ENCODE data around the gene COL27A1.

COL27A1 gene

GRCh38 chr9:114228016-114228808 lies 72.9 kb downstream of the COL27A1 start:
- Histone ChIP-seq H3K4me2 (ENCODE audit: low read length) (no peak overlapping the region), H3K36me3 (ENCODE audit: control insufficient read depth, insufficient read depth, low read length) (no peaks in the 10 kb centered on the region), H3K4me1 (no peaks in the 10 kb centered on the region), H2AFZ (no peak overlapping the region), H3K27me3 (ENCODE audit: control insufficient read depth, insufficient read depth, low read length) (no peaks in the 10 kb centered on the region), H3K9ac (no peak overlapping the region), H3K4me3 (ENCODE audit: low read depth, low read length) (no peak overlapping the region), H3K79me2 (no peaks in the 10 kb centered on the region), H3K27ac (no peak overlapping the region), H3K9me3 (ENCODE audit: control insufficient read depth, low read length) (no peaks in the 10 kb centered on the region)
- TF ChIP-seq, protein P1, sequence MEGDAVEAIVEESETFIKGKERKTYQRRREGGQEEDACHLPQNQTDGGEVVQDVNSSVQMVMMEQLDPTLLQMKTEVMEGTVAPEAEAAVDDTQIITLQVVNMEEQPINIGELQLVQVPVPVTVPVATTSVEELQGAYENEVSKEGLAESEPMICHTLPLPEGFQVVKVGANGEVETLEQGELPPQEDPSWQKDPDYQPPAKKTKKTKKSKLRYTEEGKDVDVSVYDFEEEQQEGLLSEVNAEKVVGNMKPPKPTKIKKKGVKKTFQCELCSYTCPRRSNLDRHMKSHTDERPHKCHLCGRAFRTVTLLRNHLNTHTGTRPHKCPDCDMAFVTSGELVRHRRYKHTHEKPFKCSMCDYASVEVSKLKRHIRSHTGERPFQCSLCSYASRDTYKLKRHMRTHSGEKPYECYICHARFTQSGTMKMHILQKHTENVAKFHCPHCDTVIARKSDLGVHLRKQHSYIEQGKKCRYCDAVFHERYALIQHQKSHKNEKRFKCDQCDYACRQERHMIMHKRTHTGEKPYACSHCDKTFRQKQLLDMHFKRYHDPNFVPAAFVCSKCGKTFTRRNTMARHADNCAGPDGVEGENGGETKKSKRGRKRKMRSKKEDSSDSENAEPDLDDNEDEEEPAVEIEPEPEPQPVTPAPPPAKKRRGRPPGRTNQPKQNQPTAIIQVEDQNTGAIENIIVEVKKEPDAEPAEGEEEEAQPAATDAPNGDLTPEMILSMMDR (IDR thresholded peaks at IDR 0.05), result no peak

DNA sequence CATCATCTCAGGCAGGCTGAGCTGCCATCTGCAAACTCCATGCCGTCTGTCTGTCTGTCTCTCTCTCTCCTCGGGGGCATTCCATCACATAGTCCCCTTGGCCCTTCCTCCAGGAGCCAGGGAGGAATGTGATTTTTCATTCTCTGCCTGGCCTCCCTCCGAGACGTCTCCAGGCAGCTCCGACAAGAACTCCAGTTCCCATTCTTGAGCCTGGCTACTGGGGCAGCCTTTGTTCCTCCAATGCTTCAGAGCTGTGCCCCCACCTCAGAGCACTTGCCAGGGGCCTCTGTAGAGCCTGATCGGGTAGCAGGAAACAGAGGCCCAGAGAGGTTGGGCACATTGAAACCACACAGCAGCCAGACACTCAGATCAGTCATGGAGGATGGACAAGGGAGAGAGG lies 74.0 kb downstream of the COL27A1 start:
- H2AFZ ChIP-seq, result no peak overlapping the region
- TF ChIP-seq, protein P1 (IDR thresholded peaks at IDR 0.05), result no peak
- H3K4me2 ChIP-seq (ENCODE audit: low read length), result no peak overlapping the region
- H3K27ac ChIP-seq, result no peak overlapping the region
- no peaks in the 10 kb centered on the region for H3K27me3 ChIP-seq (ENCODE audit: control insufficient read depth, insufficient read depth, low read length)
- H3K4me1 ChIP-seq, result no peaks in the 10 kb centered on the region
- no peak overlapping the region for H3K4me3 ChIP-seq (ENCODE audit: low read depth, low read length)
- H3K36me3 ChIP-seq (ENCODE audit: control insufficient read depth, insufficient read depth, low read length), result no peaks in the 10 kb centered on the region
- H3K9me3 ChIP-seq (ENCODE audit: control insufficient read depth, low read length), result no peaks in the 10 kb centered on the region
- no peak overlapping the region for H3K9ac ChIP-seq
- H3K79me2 ChIP-seq, result no peaks in the 10 kb centered on the region

GRCh38 chr9:114230068-114230467 lies 74.7 kb downstream of the COL27A1 start:
- no peak overlapping the region for H3K4me2 ChIP-seq (ENCODE audit: low read length)
- TF ChIP-seq, protein P1 (IDR thresholded peaks at IDR 0.05), result no peak
- no peaks in the 10 kb centered on the region for H3K9me3 ChIP-seq (ENCODE audit: control insufficient read depth, low read length)

DNA sequence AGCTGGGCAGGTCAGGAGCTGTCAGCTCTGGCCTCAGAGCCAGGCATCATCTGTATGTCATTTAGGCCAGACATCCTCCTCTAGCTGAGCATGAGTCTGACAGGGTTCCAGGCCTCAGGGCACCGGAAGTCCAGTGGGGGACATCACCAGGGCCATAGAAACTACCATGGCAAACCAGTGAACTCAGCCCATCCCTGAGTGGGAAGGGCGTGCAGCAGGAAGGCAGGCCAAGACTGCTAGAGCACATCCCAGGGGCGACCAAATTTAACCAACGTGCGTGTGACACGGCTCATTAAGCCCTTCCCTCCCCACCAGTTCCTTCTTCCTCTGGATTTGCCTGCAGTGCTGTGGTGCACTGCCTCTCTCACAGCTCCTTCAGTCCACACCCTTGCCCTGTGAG lies 75.9 kb downstream of the COL27A1 start:
- Histone ChIP-seq H3K4me2 (ENCODE audit: low read length) (no peak overlapping the region), H2AFZ (no peak overlapping the region), H3K4me3 (ENCODE audit: low read depth, low read length) (no peak overlapping the region), H3K27ac (no peak overlapping the region), H3K79me2 (no peaks in the 10 kb centered on the region), H3K27me3 (ENCODE audit: control insufficient read depth, insufficient read depth, low read length) (no peaks in the 10 kb centered on the region), H3K9ac (no peak overlapping the region), H3K36me3 (ENCODE audit: control insufficient read depth, insufficient read depth, low read length) (no peaks in the 10 kb centered on the region), H3K4me1 (no peaks in the 10 kb centered on the region), H3K9me3 (ENCODE audit: control insufficient read depth, low read length) (no peaks in the 10 kb centered on the region)
- TF ChIP-seq, protein P1 (IDR thresholded peaks at IDR 0.05), result no peak

More at GRCh38 chr9:114230068-114230467, 74.7 kb downstream of the COL27A1 start:
- Histone ChIP-seq H3K9ac (no peak overlapping the region), H3K4me1 (no peaks in the 10 kb centered on the region), H3K27me3 (ENCODE audit: control insufficient read depth, insufficient read depth, low read length) (no peaks in the 10 kb centered on the region), H3K79me2 (no peaks in the 10 kb centered on the region), H3K36me3 (ENCODE audit: control insufficient read depth, insufficient read depth, low read length) (no peaks in the 10 kb centered on the region), H2AFZ (no peak overlapping the region), H3K27ac (no peak overlapping the region), H3K4me3 (ENCODE audit: low read depth, low read length) (no peak overlapping the region)

Measured in parathyroid adenoma (tissue), 2 donors.